Thoracic aorta (tissue), 2 donors: Measurements from ENCODE around the gene KLHL29. TPM values are rescaled to one million over a fixed set of nuclear protein-coding genes. Genes with fewer than 3 reads are reported as not detected.

Experiments used
- ATAC-seq: fragments of 150-250 bp; one replicate; pipeline ENCODE4 v1.8.0; 2017; ENCODE audit warnings: low read depth; ENCODE audit not compliant: insufficient number of reproducible peaks, low FRiP score
- DNase-seq: peaks from one replicate; pipeline ENCODE4 v3.0.0-alpha.2; 2020; ENCODE audit warnings: low spot score
- H3K27ac ChIP-seq, 2 donors: fragments of 200-600 bp; sonication (generic); 1 replicate in 1 of 2; 2 replicates in 1 of 2; pipeline ENCODE4 v1.5.1; 2016; ENCODE audit warnings: mild to moderate bottlenecking in 2 of 2, moderate library complexity in 2 of 2
- H3K27me3 ChIP-seq: fragments of 200-600 bp; sonication (generic); replicated peaks from 2 replicates; pipeline ENCODE4 v1.6.0; 2016; ENCODE audit warnings: mild to moderate bottlenecking; ENCODE audit not compliant: insufficient read depth
- H3K36me3 ChIP-seq: fragments of 200-600 bp; sonication (generic); one replicate; pipeline ENCODE4 v1.5.1; 2016
- H3K4me1 ChIP-seq, 2 donors: fragments of 200-600 bp; sonication (generic); 1 replicate in 1 of 2; 2 replicates in 1 of 2; pipeline versions ENCODE4 v1.5.1 to v1.6.0; 2016; ENCODE audit warnings: low read depth in 2 of 2, mild to moderate bottlenecking in 1 of 2; ENCODE audit not compliant: control insufficient read depth in 1 of 2
- H3K4me3 ChIP-seq: fragments of 200-600 bp; sonication (generic); 2 replicates; pipeline ENCODE4 v1.5.1; 2016; ENCODE audit warnings: mild to moderate bottlenecking
- H3K9me3 ChIP-seq: fragments of 200-600 bp; sonication (generic); 2 replicates; pipeline ENCODE4 v1.5.1; 2016
- total RNA-seq, 2 donors: library from RNA; depleted of rRNA; stranded (reverse); fragments of >200 nt; gene quantifications; one replicate each; pipeline versions ENCODE4 v1.1.0 to v1.2.3, GENCODE V29; 2016
- TF ChIP-seq, protein P1 (sequence below): fragments of 200-600 bp; sonication (generic); IDR thresholded peaks from one replicate; pipeline ENCODE4 v1.5.1; 2019; ENCODE audit warnings: antibody characterized with exemption

The KLHL29 gene
- total RNA-seq, 2 donors from 2014 or later: 18.5 to 24.4 TPM

DNA sequence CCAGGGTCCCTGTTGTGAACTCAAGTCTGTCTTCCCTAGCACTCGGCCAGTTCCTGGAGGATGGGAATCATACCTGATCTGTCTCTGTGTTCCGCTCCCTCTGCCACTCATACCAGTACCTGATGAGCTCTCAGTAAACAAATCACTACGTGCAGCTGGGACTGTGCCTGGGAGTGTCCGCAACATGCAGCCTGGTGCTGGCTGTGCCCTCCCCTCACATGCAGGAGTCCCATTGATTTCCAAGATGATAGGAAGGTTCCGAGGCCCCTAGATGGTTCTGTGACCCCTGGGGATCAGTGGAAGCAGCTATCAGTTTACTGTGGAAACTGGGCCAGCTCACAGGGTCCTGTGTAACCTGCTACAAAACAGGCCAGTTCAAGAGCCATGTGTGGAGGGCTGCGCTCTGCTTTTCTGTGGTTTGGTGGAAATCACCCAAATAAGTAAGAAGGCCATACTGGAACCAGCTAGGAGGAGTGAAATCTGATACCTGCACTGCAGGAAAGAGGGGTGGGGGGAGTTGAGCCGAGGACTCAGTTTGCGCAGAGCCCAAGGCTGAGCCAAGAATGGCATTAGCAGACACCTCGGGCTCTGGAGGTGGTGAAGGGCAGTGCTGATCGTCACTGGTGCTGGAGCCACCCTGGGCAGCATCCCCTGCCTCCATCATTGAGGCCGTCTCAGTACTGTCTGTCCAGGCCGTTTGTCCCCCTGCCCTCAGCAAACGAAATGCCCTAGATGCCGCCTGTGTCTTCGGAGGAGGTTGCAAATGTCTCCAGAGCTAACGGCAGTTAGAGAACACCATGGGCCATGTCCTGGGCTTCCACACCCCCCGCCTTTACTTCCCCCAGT lies 93.3 kb downstream of the KLHL29 start:
- Histone ChIP-seq H3K9me3 (no peaks in the 10 kb centered on the region), H3K27me3 (no peaks in the 10 kb centered on the region), H3K36me3 (no peaks in the 10 kb centered on the region), H3K27ac (no peak overlapping the region), H3K4me1 (peaks cover 3 to 12% of the 10 kb centered on the region in 2 donors), H3K4me3 (no peak overlapping the region)
- no peak for ATAC-seq
- DNase-seq: no peak
- TF ChIP-seq, protein P1, sequence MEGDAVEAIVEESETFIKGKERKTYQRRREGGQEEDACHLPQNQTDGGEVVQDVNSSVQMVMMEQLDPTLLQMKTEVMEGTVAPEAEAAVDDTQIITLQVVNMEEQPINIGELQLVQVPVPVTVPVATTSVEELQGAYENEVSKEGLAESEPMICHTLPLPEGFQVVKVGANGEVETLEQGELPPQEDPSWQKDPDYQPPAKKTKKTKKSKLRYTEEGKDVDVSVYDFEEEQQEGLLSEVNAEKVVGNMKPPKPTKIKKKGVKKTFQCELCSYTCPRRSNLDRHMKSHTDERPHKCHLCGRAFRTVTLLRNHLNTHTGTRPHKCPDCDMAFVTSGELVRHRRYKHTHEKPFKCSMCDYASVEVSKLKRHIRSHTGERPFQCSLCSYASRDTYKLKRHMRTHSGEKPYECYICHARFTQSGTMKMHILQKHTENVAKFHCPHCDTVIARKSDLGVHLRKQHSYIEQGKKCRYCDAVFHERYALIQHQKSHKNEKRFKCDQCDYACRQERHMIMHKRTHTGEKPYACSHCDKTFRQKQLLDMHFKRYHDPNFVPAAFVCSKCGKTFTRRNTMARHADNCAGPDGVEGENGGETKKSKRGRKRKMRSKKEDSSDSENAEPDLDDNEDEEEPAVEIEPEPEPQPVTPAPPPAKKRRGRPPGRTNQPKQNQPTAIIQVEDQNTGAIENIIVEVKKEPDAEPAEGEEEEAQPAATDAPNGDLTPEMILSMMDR: no peak

DNA sequence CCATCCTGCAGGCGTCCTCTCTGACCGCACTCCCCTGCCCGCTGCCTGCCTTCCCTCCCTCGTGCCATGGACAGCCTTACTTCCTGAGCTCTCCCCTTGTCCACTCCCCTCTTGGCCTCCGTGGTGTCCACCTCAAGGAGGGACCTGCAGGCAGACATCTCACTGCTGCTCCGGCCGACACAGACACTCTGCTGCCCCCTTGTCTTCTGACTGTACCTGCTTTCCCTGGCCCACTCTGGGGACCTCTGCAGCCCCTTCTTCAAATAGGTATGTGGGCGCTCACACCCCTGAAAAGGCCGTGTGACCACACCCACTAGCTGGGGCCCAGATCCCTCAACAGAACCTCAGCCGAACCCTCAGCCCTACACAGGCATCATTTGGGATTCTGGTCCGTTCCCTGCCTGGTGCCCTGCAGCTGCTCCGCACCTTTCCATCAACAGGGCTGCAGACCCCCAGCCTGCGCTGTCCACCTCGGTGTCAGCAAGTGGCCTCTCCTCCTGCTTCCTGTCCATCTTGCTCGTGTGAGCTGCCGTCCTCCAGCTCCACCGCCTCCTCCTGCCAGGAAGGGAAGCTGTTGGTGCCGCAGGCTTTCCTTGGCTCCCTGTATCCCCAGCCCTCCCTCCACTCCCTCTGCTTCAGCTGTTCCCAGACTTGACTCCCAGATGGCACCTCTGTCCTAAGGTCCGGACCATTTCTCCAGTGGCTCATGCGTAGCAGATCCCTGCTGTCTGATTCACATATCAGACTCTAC lies 94.1 kb downstream of the KLHL29 start:
- no peak overlapping the region for H3K27ac ChIP-seq
- H3K27me3 ChIP-seq: no peaks in the 10 kb centered on the region
- H3K9me3 ChIP-seq: no peaks in the 10 kb centered on the region
- H3K4me3 ChIP-seq: no peak overlapping the region
- peaks cover 3 to 12% of the 10 kb centered on the region in 2 donors for H3K4me1 ChIP-seq
- DNase-seq (no peak), ATAC-seq (no peak)
- TF ChIP-seq, protein P1: no peak
- no peaks in the 10 kb centered on the region for H3K36me3 ChIP-seq

DNA sequence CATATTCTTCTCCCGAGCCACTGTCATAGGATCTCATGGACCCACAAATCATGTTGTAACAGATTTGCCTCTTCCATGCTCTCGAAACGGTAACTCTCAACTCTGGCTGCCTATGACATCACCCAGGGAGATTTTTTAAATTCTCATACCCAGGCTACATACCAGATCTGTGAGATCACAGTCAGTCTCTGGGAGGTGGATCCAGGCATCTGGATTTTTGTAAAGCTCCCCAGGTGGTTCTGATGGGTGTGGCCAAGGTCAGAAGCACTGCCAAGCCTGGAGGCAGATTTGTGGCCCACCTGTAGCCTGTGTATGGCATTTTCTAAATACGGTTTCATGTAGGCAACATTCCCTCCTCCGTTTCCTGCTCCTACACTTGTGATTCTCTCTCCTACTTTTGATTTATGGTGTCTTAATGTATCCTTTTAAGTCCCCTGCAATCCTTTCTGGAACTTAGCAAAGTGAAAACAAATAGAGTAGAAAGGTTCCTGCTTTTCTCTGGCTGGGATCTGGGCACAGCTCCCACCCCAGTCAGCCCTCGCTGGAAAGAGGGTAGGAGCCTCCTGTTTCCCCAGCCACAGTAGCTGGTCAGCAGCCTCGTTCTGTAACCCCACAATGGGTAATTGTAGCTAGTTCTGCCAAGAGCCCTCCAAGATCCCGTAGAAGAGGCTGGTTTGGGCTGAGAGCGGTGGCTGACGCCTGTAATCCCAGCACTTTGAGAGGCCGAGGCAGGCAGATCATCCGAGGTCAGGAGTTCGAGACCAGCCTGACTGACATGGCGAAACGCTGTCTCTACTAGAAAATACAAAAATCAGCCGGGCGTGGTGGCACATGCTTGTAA lies 96.2 kb downstream of the KLHL29 start:
- no peaks in the 10 kb centered on the region for H3K27me3 ChIP-seq
- peak overlapping the region; percentile 25 to 71 for H3K27ac ChIP-seq
- H3K4me3 ChIP-seq: peak overlapping the region; percentile 19
- DNase-seq (no peak), ATAC-seq (peak; percentile 80)
- no peaks in the 10 kb centered on the region for H3K9me3 ChIP-seq
- peaks cover 3 to 12% of the 10 kb centered on the region in 2 donors for H3K4me1 ChIP-seq
- TF ChIP-seq, protein P1: no peak
- no peaks in the 10 kb centered on the region for H3K36me3 ChIP-seq

DNA sequence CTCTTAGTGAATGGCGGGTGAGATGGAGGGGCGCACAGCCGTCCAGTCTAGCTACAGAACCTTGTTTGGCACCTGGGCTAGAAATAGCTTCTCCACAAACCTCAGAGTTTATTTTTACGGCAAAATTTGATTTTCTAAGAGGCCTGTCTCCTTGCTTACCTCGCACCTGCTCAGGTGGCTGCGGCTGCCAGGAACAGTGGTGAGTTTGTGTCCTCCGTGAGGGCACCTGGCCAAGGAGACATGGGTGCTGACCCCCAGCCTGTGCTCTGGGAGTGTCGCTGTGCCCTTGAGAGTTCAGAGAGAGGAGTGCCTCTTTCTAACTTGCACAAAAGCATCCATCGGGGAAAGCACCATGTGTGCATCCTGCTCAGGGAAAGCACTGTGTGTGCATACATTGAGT lies 97.2 kb downstream of the KLHL29 start:
- DNase-seq: no peak
- TF ChIP-seq, protein P1: no peak

More for the DNA sequence above, 97.2 kb downstream of the KLHL29 start:
- Histone ChIP-seq H3K27ac (no peak overlapping the region), H3K36me3 (no peaks in the 10 kb centered on the region), H3K9me3 (no peaks in the 10 kb centered on the region), H3K4me3 (no peak overlapping the region), H3K27me3 (no peaks in the 10 kb centered on the region), H3K4me1 (peaks cover 3 to 12% of the 10 kb centered on the region in 2 donors)
- no peak for ATAC-seq
